T-helper 2 cell treated with Interferon-gamma antibody and Interleukin-4, amounts not matched to agents 5 μg/mL and 100 μg/mL, for 36 hours (primary cell): Measurements from ENCODE around the gene WWP2.

ENCODE experiments used
- DNase-seq: peaks from one replicate; pipeline ENCODE4 v3.0.0; 2021; ENCODE audit warnings: low spot score
- H3K27ac Mint-ChIP-seq: one replicate; pipeline ENCODE4 v1.8.0; 2021; ENCODE audit warnings: mild to moderate bottlenecking, mixed read lengths
- H3K27me3 Mint-ChIP-seq: one replicate; pipeline ENCODE4 v1.8.0; 2021; ENCODE audit warnings: low read depth, mixed read lengths
- H3K36me3 Mint-ChIP-seq: one replicate; pipeline ENCODE4 v1.8.0; 2021; ENCODE audit warnings: low read depth, mixed read lengths
- H3K4me1 Mint-ChIP-seq: one replicate; pipeline ENCODE4 v1.8.0; 2021; ENCODE audit warnings: low read depth, mixed read lengths
- H3K4me3 Mint-ChIP-seq: one replicate; pipeline ENCODE4 v1.8.0; 2022; ENCODE audit warnings: mild to moderate bottlenecking, moderate library complexity, mixed read lengths
- H3K9me3 Mint-ChIP-seq: one replicate; pipeline ENCODE4 v1.8.0; 2021; ENCODE audit warnings: mixed read lengths

WWP2 gene

GRCh38 chr16:69880640-69881133, 118.6 kb downstream of the WWP2 start:
- H3K4me1 Mint-ChIP-seq = no peaks in the 10 kb centered on the region
- H3K27ac Mint-ChIP-seq = no peak overlapping the region
- no peaks in the 10 kb centered on the region for H3K9me3 Mint-ChIP-seq
- DNase-seq = no peak
- no peak overlapping the region for H3K4me3 Mint-ChIP-seq
- no peaks in the 10 kb centered on the region for H3K27me3 Mint-ChIP-seq
- peaks cover 37% of the 10 kb centered on the region for H3K36me3 Mint-ChIP-seq

GRCh38 chr16:69881141-69881540, 119.0 kb downstream of the WWP2 start:
- Mint-ChIP-seq H3K27ac (no peak overlapping the region), H3K27me3 (no peaks in the 10 kb centered on the region), H3K4me3 (no peak overlapping the region), H3K4me1 (no peaks in the 10 kb centered on the region), H3K36me3 (peaks cover 37% of the 10 kb centered on the region), H3K9me3 (no peaks in the 10 kb centered on the region)
- no peak for DNase-seq

- no peaks in the 10 kb centered on the region for H3K4me1 Mint-ChIP-seq
- H3K36me3 Mint-ChIP-seq = peaks cover 30% of the 10 kb centered on the region
- H3K4me3 Mint-ChIP-seq = no peak overlapping the region
- no peak for DNase-seq
- H3K27me3 Mint-ChIP-seq = no peaks in the 10 kb centered on the region
- no peaks in the 10 kb centered on the region for H3K9me3 Mint-ChIP-seq
- no peak overlapping the region for H3K27ac Mint-ChIP-seq
These were observed 121.6 kb downstream of the WWP2 start for GRCh38 chr16:69883744-69884143.

- Mint-ChIP-seq H3K9me3 (no peaks in the 10 kb centered on the region), H3K27ac (no peak overlapping the region), H3K4me1 (peaks cover 2% of the 10 kb centered on the region), H3K4me3 (no peak overlapping the region), H3K27me3 (no peaks in the 10 kb centered on the region), H3K36me3 (peaks cover 35% of the 10 kb centered on the region)
- no peak for DNase-seq
These were observed 123.6 kb downstream of the WWP2 start for GRCh38 chr16:69885722-69886121.

- Mint-ChIP-seq H3K4me3 (no peak overlapping the region), H3K36me3 (peaks cover 32% of the 10 kb centered on the region), H3K4me1 (peaks cover 2% of the 10 kb centered on the region), H3K27me3 (no peaks in the 10 kb centered on the region), H3K27ac (no peak overlapping the region), H3K9me3 (no peaks in the 10 kb centered on the region)
- no peak for DNase-seq
These were observed 124.6 kb downstream of the WWP2 start for GRCh38 chr16:69886726-69887125.

GRCh38 chr16:69888005-69888590, 126.0 kb downstream of the WWP2 start:
- no peaks in the 10 kb centered on the region for H3K9me3 Mint-ChIP-seq
- H3K4me1 Mint-ChIP-seq = peaks cover 2% of the 10 kb centered on the region

DNA sequence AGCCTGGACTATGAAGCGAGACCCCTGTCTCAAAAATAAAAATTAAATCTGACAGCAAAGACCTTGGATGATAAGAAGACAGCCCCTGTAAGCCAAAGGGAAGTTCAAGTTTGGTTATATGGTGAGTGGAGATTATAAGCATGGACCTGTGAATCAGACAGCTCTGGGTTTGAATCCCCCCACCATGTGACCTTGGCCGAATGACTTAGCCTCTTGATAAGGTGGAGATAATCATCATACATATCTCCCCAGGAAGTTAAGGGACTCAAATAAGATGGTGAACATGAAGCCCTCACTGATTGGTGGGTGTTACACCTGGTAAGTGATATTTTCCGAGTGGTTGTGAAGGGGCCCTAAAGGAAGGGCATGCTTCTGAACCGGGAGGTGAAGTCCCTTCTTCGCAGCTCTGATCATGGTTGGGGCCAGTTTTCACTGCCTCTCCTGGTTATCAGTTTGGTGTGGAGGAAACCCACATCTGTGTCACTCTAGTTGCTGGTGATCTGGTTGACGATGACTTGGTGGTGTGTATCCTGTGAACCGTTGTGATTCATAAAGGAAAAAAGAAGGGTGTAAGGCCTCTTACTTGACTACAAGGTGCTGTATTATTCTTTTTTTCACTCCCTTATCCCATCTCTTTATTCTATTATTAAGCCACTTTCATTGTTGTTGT, 127.3 kb downstream of the WWP2 start:
- H3K4me3 Mint-ChIP-seq = no peak overlapping the region
- no peak overlapping the region for H3K27ac Mint-ChIP-seq
- DNase-seq = peak; percentile 24
- H3K36me3 Mint-ChIP-seq = peaks cover 24% of the 10 kb centered on the region
- no peaks in the 10 kb centered on the region for H3K9me3 Mint-ChIP-seq
- no peaks in the 10 kb centered on the region for H3K27me3 Mint-ChIP-seq
- H3K4me1 Mint-ChIP-seq = peaks cover 2% of the 10 kb centered on the region

More at GRCh38 chr16:69888005-69888590, 126.0 kb downstream of the WWP2 start:
- no peak for DNase-seq
- no peaks in the 10 kb centered on the region for H3K27me3 Mint-ChIP-seq
- no peak overlapping the region for H3K27ac Mint-ChIP-seq
- no peak overlapping the region for H3K4me3 Mint-ChIP-seq
- peaks cover 29% of the 10 kb centered on the region for H3K36me3 Mint-ChIP-seq

DNA sequence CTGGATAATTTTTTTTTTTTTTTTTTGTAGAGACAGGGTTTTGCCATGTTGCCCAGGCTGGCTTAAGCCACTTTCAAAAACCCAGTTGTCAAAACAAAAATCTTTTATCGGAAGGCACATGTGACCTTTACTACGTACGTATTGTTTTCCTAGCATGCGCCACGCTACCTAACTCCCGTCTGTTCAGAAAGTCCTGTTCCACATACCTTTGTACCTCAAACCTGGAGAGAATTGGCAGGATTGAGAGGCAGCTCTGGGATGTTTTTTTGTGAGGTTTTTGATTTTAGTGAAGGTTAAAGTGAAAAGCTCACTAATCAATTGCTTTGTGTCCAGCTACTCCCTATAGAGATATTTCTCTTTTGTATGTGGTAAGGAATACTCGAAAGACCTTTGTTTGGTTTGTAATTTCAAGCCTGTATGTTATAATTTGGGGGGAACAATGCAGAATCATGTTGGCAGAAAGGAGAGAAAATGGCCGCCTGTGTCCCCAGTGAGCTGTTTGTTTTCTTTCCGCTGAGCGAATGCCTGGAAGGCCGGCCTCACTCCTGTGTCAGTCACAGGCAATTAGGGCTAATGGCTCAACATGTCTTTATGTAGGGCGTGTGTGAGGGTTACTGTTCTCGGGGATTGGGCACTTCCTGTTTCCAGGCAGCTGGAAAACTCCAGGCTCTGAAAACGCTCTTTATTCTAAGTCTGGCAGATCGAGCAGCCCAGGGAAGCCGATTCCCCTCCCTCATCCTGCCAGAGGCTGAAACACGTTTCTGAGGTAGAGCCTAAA, 128.2 kb downstream of the WWP2 start:
- H3K4me3 Mint-ChIP-seq = no peak overlapping the region
- H3K27ac Mint-ChIP-seq = no peak overlapping the region
- DNase-seq = no peak

GRCh38 chr16:69890892-69891282, 128.8 kb downstream of the WWP2 start:
- no peaks in the 10 kb centered on the region for H3K9me3 Mint-ChIP-seq
- no peak overlapping the region for H3K4me3 Mint-ChIP-seq
- DNase-seq = no peak
- H3K27ac Mint-ChIP-seq = no peak overlapping the region
- peaks cover 2% of the 10 kb centered on the region for H3K4me1 Mint-ChIP-seq
- peaks cover 20% of the 10 kb centered on the region for H3K36me3 Mint-ChIP-seq
- H3K27me3 Mint-ChIP-seq = no peaks in the 10 kb centered on the region

More for the DNA sequence above, 128.2 kb downstream of the WWP2 start:
- Mint-ChIP-seq H3K9me3 (no peaks in the 10 kb centered on the region), H3K4me1 (peaks cover 2% of the 10 kb centered on the region), H3K27me3 (no peaks in the 10 kb centered on the region), H3K36me3 (peaks cover 22% of the 10 kb centered on the region)

GRCh38 chr16:69892378-69892777, 130.2 kb downstream of the WWP2 start:
- no peak overlapping the region for H3K4me3 Mint-ChIP-seq
- peak overlapping the region; percentile 47 for H3K27ac Mint-ChIP-seq
- no peak for DNase-seq
- peaks cover 2% of the 10 kb centered on the region for H3K4me1 Mint-ChIP-seq
- H3K36me3 Mint-ChIP-seq = peaks cover 20% of the 10 kb centered on the region
- no peaks in the 10 kb centered on the region for H3K27me3 Mint-ChIP-seq
- H3K9me3 Mint-ChIP-seq = no peaks in the 10 kb centered on the region

DNA sequence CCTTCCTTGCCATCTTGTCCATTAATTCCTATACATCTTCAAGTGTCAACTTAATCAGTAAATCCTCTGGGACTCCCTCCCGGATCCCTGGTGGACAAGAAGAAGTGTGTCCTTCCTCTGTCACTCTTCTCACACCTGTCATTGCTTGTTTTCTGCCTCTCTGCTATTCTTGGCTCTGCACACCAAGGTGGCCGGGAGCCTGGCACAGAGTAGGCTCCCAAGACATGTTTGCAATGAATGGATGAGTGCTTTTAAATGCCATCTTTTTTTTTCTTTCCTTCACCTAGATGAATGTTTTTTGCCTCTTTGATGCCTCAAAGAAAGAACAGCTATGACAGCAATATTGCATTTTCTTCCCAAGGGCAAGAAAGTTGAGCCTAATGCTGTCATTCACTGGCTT, 131.0 kb downstream of the WWP2 start:
- H3K36me3 Mint-ChIP-seq = peaks cover 15% of the 10 kb centered on the region

GRCh38 chr16:69894676-69895075, 132.5 kb downstream of the WWP2 start:
- H3K4me3 Mint-ChIP-seq = no peak overlapping the region
- DNase-seq = no peak
- H3K36me3 Mint-ChIP-seq = peaks cover 7% of the 10 kb centered on the region
- no peak overlapping the region for H3K27ac Mint-ChIP-seq
- no peaks in the 10 kb centered on the region for H3K27me3 Mint-ChIP-seq
- H3K4me1 Mint-ChIP-seq = no peaks in the 10 kb centered on the region
- no peaks in the 10 kb centered on the region for H3K9me3 Mint-ChIP-seq

More for the DNA sequence above, 131.0 kb downstream of the WWP2 start:
- peaks cover 2% of the 10 kb centered on the region for H3K4me1 Mint-ChIP-seq
- H3K9me3 Mint-ChIP-seq = no peaks in the 10 kb centered on the region
- H3K27me3 Mint-ChIP-seq = no peaks in the 10 kb centered on the region
- no peak overlapping the region for H3K27ac Mint-ChIP-seq
- H3K4me3 Mint-ChIP-seq = no peak overlapping the region
- no peak for DNase-seq

DNA sequence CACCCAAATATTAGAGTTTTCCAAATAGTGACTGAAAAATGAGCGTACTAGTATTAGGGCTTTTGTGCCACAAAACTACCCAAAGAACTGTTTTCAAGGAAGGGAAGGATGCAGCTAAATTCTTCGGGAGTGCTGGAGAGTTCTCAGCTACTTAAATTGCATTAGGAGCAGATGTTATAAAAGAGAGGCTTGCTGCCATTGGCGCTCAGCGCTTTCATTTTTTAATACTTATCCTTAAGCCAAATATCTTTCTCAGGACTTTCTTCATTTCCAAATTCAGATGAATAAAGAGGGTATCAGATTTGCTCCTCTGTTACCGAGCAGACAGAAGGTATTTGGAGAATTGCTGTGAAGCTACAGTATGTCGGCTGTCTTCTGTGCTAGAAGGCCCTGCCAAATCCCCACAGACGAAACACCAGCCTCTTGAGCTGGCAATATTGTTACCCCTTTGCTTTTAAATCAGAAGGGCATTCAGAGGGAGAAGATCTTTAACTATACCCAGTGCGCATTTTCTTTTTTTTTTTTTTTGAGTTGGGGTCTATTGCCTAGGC, 141.8 kb downstream of the WWP2 start:
- H3K36me3 Mint-ChIP-seq = peaks cover 6% of the 10 kb centered on the region

More for the DNA sequence above, 141.8 kb downstream of the WWP2 start:
- DNase-seq = no peak
- peaks cover 2% of the 10 kb centered on the region for H3K4me1 Mint-ChIP-seq
- H3K9me3 Mint-ChIP-seq = no peaks in the 10 kb centered on the region
- no peaks in the 10 kb centered on the region for H3K27me3 Mint-ChIP-seq
- no peak overlapping the region for H3K27ac Mint-ChIP-seq
- no peak overlapping the region for H3K4me3 Mint-ChIP-seq
